SK-N-SH (cell line): ENCODE measurements around the gene RBM19. TPM values are rescaled to one million over a fixed set of nuclear protein-coding genes. Genes with fewer than 3 reads are reported as not detected.

Experiments used
- CTCF ChIA-PET: fragments of 300-600, 350-600 bp; formaldehyde crosslinking; extraction: SDS; loops from one replicate; lab custom pipeline; 2021; lab: Yijun Ruan, JAX
- POLR2A ChIA-PET: fragments of 350-600 bp; sonication (Branson Sonifier 250); formaldehyde crosslinking; extraction: SDS; loops from one replicate; lab custom pipeline; 2020; ENCODE audit warnings: antibody characterized with exemption, inconsistent platforms; lab: Yijun Ruan, JAX
- DNase-seq: peaks from one replicate; pipeline ENCODE4 v3.0.0; 2012
- H2AFZ ChIP-seq: fragments of 200-600 bp; sonication (generic); 2 replicates; pipeline ENCODE4 v1.8.1; 2016; ENCODE audit warnings: antibody characterized with exemption, mild to moderate bottlenecking, low read depth
- H3F3A ChIP-seq: fragments of 200-600 bp; sonication (generic); replicated peaks from 2 replicates; pipeline ENCODE3; 2016; ENCODE audit warnings: antibody characterized with exemption, mild to moderate bottlenecking; ENCODE audit not compliant: insufficient read depth
- H3K27ac ChIP-seq, 2 experiments: fragments of 200-500 bp in 1 of 2; fragments of 200-600 bp in 1 of 2; sonication (Bioruptor generic) in 1 of 2; sonication (generic), shearing (Covaris generic) in 1 of 2; 2 replicates each; pipeline versions ENCODE4 v1.5.1 to v1.6.1; 2014 to 2016; ENCODE audit warnings: low read depth in 2 of 2, inconsistent platforms in 1 of 2, low read length in 1 of 2, mild to moderate bottlenecking in 1 of 2, mixed read lengths in 1 of 2
- H3K27me3 ChIP-seq: fragments of 200-600 bp; sonication (generic), shearing (Covaris generic); 2 replicates; pipeline ENCODE4 v1.6.1; 2016; ENCODE audit warnings: mixed run types; ENCODE audit not compliant: insufficient read depth
- H3K36me3 ChIP-seq, 2 experiments: fragments of 200-500 bp in 1 of 2; fragments of 200-600 bp in 1 of 2; sonication (Bioruptor generic) in 1 of 2; sonication (generic) in 1 of 2; replicated peaks in 1 of 2; 2 replicates each; pipeline versions ENCODE3 to v1.5.1; 2014 to 2016; ENCODE audit warnings: low read length in 1 of 2, mild to moderate bottlenecking in 1 of 2; ENCODE audit not compliant: insufficient read depth in 2 of 2, control insufficient read depth in 1 of 2
- H3K4me1 ChIP-seq, 2 experiments: fragments of 200-500 bp in 1 of 2; fragments of 200-600 bp in 1 of 2; sonication (Bioruptor generic) in 1 of 2; sonication (generic), shearing (Covaris generic) in 1 of 2; 2 replicates each; pipeline versions ENCODE4 v1.5.1 to v1.6.1; 2014 to 2016; ENCODE audit warnings: low read depth in 1 of 2, low read length in 1 of 2, mixed run types in 1 of 2; ENCODE audit not compliant: insufficient read depth in 2 of 2, control insufficient read depth in 1 of 2
- H3K4me2 ChIP-seq: fragments of 200-600 bp; sonication (generic), shearing (Covaris generic); 2 replicates; pipeline ENCODE4 v1.6.1; 2017; ENCODE audit warnings: mixed run types
- H3K4me3 ChIP-seq, 2 experiments: fragments of 200-500 bp in 1 of 2; fragments of 200-600 bp in 1 of 2; sonication (Bioruptor generic) in 1 of 2; sonication (generic), shearing (Covaris generic) in 1 of 2; 2 replicates each; pipeline versions ENCODE4 v1.5.1 to v1.8.1; 2014 to 2016; ENCODE audit warnings: low read depth in 2 of 2, inconsistent platforms in 1 of 2, low read length in 1 of 2, mild to moderate bottlenecking in 1 of 2, mixed read lengths in 1 of 2, moderate library complexity in 1 of 2
- H3K79me2 ChIP-seq: fragments of 200-600 bp; sonication (generic); 2 replicates; pipeline ENCODE4 v1.8.1; 2017; ENCODE audit warnings: mild to moderate bottlenecking; ENCODE audit not compliant: insufficient read depth
- H3K9ac ChIP-seq: fragments of 200-600 bp; sonication (generic); 2 replicates; pipeline ENCODE4 v1.6.1; 2017; ENCODE audit warnings: mixed run types
- H3K9me2 ChIP-seq: fragments of 200-600 bp; sonication (generic); 2 replicates; pipeline ENCODE4 v1.6.1; 2017; ENCODE audit warnings: mixed run types
- H3K9me3 ChIP-seq: fragments of 200-600 bp; sonication (generic); 2 replicates; pipeline ENCODE4 v1.6.1; 2017; ENCODE audit warnings: mixed run types, mild to moderate bottlenecking, moderate library complexity
- H4K20me1 ChIP-seq: fragments of 200-600 bp; sonication (generic); 2 replicates; pipeline ENCODE4 v1.6.1; 2017; ENCODE audit warnings: mild to moderate bottlenecking, mixed run types; ENCODE audit not compliant: insufficient read depth
- CHD2 ChIP-seq: fragments of 150-350 bp; IDR thresholded peaks from 2 replicates; pipeline ENCODE4 v1.6.1; 2018; ENCODE audit warnings: low read length; ENCODE audit not compliant: partially characterized antibody
- CTCF ChIP-seq: fragments of 200-600 bp; sonication (generic); IDR thresholded peaks from 2 replicates; pipeline ENCODE4 v1.6.1; 2017; ENCODE audit warnings: antibody characterized with exemption, mild to moderate bottlenecking, moderate library complexity
- ELF1 ChIP-seq: IDR thresholded peaks from 2 replicates; pipeline ENCODE4 v1.4.0; 2012
- EZH2phosphoT487 ChIP-seq: fragments of 200-600 bp; sonication (generic); IDR thresholded peaks from 2 replicates; pipeline ENCODE4 v1.6.1; 2017; ENCODE audit warnings: low read depth, mixed run types, mild to moderate bottlenecking, antibody characterized with exemption, moderate library complexity, borderline replicate concordance
- FOXJ3 ChIP-seq: sonication (generic); formaldehyde crosslinking; IDR thresholded peaks from 2 replicates; pipeline ENCODE4 v1.5.1; 2020; ENCODE audit warnings: mild to moderate bottlenecking, missing genetic modification reagents
- FOXM1 ChIP-seq: IDR thresholded peaks from 2 replicates; pipeline ENCODE4 v1.4.0; 2012; ENCODE audit warnings: low read depth, mild to moderate bottlenecking
- GATA2 ChIP-seq: sonication (generic); formaldehyde crosslinking; IDR thresholded peaks from 2 replicates; pipeline ENCODE4 v1.5.0; 2020; ENCODE audit warnings: mild to moderate bottlenecking, missing genetic modification reagents
- MAX ChIP-seq: IDR thresholded peaks from 2 replicates; pipeline ENCODE4 v1.4.0; 2012; ENCODE audit warnings: low read depth
- MEF2A ChIP-seq: IDR thresholded peaks from 2 replicates; pipeline ENCODE4 v1.4.0; 2012; ENCODE audit warnings: low read depth, borderline replicate concordance
- MXI1 ChIP-seq: IDR thresholded peaks from 2 replicates; pipeline ENCODE4 v1.6.1; 2012; ENCODE audit warnings: mild to moderate bottlenecking, low read depth, low read length, improper control_type of control experiment
- NFIC ChIP-seq: IDR thresholded peaks from 2 replicates; pipeline ENCODE4 v1.4.0; 2012; ENCODE audit warnings: borderline replicate concordance
- NRF1 ChIP-seq: IDR thresholded peaks from 2 replicates; pipeline ENCODE4 v1.6.1; 2012; ENCODE audit warnings: low read depth, mild to moderate bottlenecking, low read length
- PBX3 ChIP-seq: IDR thresholded peaks from 2 replicates; pipeline ENCODE4; 2012
- POLR2AphosphoS5 ChIP-seq: IDR thresholded peaks from 2 replicates; pipeline ENCODE4 v1.6.1; 2012; ENCODE audit warnings: low read depth, low read length
- RAD21 ChIP-seq: IDR thresholded peaks from 2 replicates; pipeline ENCODE4 v1.6.1; 2012; ENCODE audit warnings: mild to moderate bottlenecking, low read length
- RFX5 ChIP-seq: IDR thresholded peaks from 2 replicates; pipeline ENCODE4 v1.6.1; 2012; ENCODE audit warnings: mild to moderate bottlenecking, improper control_type of control experiment, low read length
- TEAD4 ChIP-seq: IDR thresholded peaks from 2 replicates; pipeline ENCODE4 v1.4.0; 2012; ENCODE audit warnings: mild to moderate bottlenecking, borderline replicate concordance; ENCODE audit not compliant: insufficient read depth
- USF2 ChIP-seq: fragments of 150-350 bp; IDR thresholded peaks from 2 replicates; pipeline ENCODE4 v1.6.1; 2017; ENCODE audit warnings: antibody characterized with exemption, low read length, low read depth, borderline replicate concordance
- YY1 ChIP-seq: IDR thresholded peaks from 2 replicates; pipeline ENCODE4 v1.4.0; 2012; ENCODE audit warnings: low read depth, mild to moderate bottlenecking
- ZBTB33 ChIP-seq: IDR thresholded peaks from 2 replicates; pipeline ENCODE4 v1.4.0; 2012; ENCODE audit warnings: low read depth, borderline replicate concordance
- WGBS: methylation state at CpG from one replicate; pipeline ENCODE4 v1.1.6; 2017; ENCODE audit warnings: low lambda C conversion rate; 5-methylcytosine and 5-hydroxymethylcytosine counted together
- polyA plus RNA-seq, 3 experiments: library from polyadenylated mRNA; depleted of rRNA; stranded (reverse); fragments of >200 nt; gene quantifications; 2 replicates each; pipeline ENCODE4 v1.2.3, GENCODE V29; 2012

The RBM19 gene
- polyA plus RNA-seq, 1 of the 3 experiments (the other 2 are of a cell fraction), result 16.6 TPM

- ChIA-PET POLR2A (no interaction called here), CTCF (interaction anchor here (1.1 to 1.7 kb wide), 3 partner anchors 9 to 437 kb away, joined by 3 to 9 read pairs (median 3); no protein-coding TSS in a partner anchor)
- H3F3A ChIP-seq, result peaks cover 8% of the 10 kb centered on the region
- H3K79me2 ChIP-seq, result no peaks in the 10 kb centered on the region
- no peak for TF ChIP-seq FOXJ3
- TF ChIP-seq NRF1, result no peak
- TF ChIP-seq MAX, result no peak
- TF ChIP-seq RAD21, result no peak
- TF ChIP-seq TEAD4, result no peak
- no peak for TF ChIP-seq POLR2AphosphoS5
- no peak for TF ChIP-seq ELF1
- no peak for TF ChIP-seq RFX5
- TF ChIP-seq CTCF, result no peak
- no peak for TF ChIP-seq CHD2
- H3K9me3 ChIP-seq, result no peaks in the 10 kb centered on the region
- H4K20me1 ChIP-seq, result no peaks in the 10 kb centered on the region
- 0 out of 4 replicates have a peak, but pooled peaks cover 0 to 5% of the 10 kb centered on the region in 2 experiments for H3K4me1 ChIP-seq
- H3K27me3 ChIP-seq, result no peaks in the 10 kb centered on the region
- H3K9ac ChIP-seq, result no peak overlapping the region
- H3K9me2 ChIP-seq, result no peaks in the 10 kb centered on the region
- H3K4me2 ChIP-seq, result no peak overlapping the region
- H3K36me3 ChIP-seq, result peaks cover 5 to 8% of the 10 kb centered on the region in 2 experiments
- H3K27ac ChIP-seq, result no peak overlapping the region
- no peak for DNase-seq
- H3K4me3 ChIP-seq, result no peak overlapping the region
- WGBS, result 92% methylated on average over 6 of the region's 6 CpGs
- no peak overlapping the region for H2AFZ ChIP-seq
Measured at GRCh38 chr12:113899042-113899560, 67.0 kb downstream of the RBM19 start.

GRCh38 chr12:113898466-113898865, 67.7 kb downstream of the RBM19 start:
- POLR2A ChIA-PET, result no interaction called here
- WGBS, result 96% methylated on average over 8 of the region's 8 CpGs
- no peak overlapping the region for H2AFZ ChIP-seq
- no peaks in the 10 kb centered on the region for H4K20me1 ChIP-seq
- H3K9me2 ChIP-seq, result no peaks in the 10 kb centered on the region
- no peak overlapping the region for H3K27ac ChIP-seq
- peaks cover 5 to 8% of the 10 kb centered on the region in 2 experiments for H3K36me3 ChIP-seq
- no peak overlapping the region for H3K9ac ChIP-seq
- peaks cover 4% of the 10 kb centered on the region for H3F3A ChIP-seq
- H3K4me3 ChIP-seq, result no peak overlapping the region
- H3K9me3 ChIP-seq, result no peaks in the 10 kb centered on the region
- no peaks in the 10 kb centered on the region for H3K27me3 ChIP-seq
- no peak for DNase-seq
- CTCF ChIA-PET, result no interaction called here
- no peaks in the 10 kb centered on the region for H3K79me2 ChIP-seq
- 0 out of 4 replicates have a peak, but pooled peaks cover 0 to 3% of the 10 kb centered on the region in 2 experiments for H3K4me1 ChIP-seq
- H3K4me2 ChIP-seq, result no peak overlapping the region
- TF ChIP-seq FOXJ3 (no peak), NFIC (no peak), CHD2 (no peak), MEF2A (no peak), PBX3 (no peak), USF2 (no peak), EZH2phosphoT487 (no peak), ZBTB33 (no peak), YY1 (no peak), CTCF (no peak), POLR2AphosphoS5 (no peak), GATA2 (CRISPR knock-in tag) (no peak), MXI1 (no peak), FOXM1 (no peak)
